CD14-positive monocyte (primary cell): ENCODE results near the gene NLGN1. TPM values are rescaled to one million over a fixed set of nuclear protein-coding genes. Genes with fewer than 3 reads are reported as not detected.

Experiments
- DNase-seq, 3 donors: peaks; one replicate each; pipeline ENCODE4 v3.0.0-alpha.2; 2011 to 2022
- H2AFZ ChIP-seq: 2 replicates; pipeline ENCODE4 v1.6.0; 2012; ENCODE audit warnings: mild to moderate bottlenecking, low read depth, low read length, inconsistent platforms; ENCODE audit not compliant: insufficient read depth, poor library complexity, severe bottlenecking
- H3K27ac ChIP-seq, 2 donors: 1 replicate in 1 of 2; 2 replicates in 1 of 2; pipeline ENCODE4 v1.5.1; 2012 to 2013; ENCODE audit warnings: low read length in 2 of 2, control low read depth in 1 of 2, inconsistent platforms in 1 of 2, low read depth in 1 of 2, mild to moderate bottlenecking in 1 of 2
- H3K27me3 ChIP-seq, 2 donors: one replicate each; pipeline versions ENCODE4 v1.6.0 to v1.6.1; 2011 to 2013; ENCODE audit warnings: low read length in 2 of 2; ENCODE audit not compliant: control insufficient read depth in 2 of 2, insufficient read depth in 2 of 2
- H3K36me3 ChIP-seq, 2 donors: replicated peaks in 1 of 2; 1 replicate in 1 of 2; 2 replicates in 1 of 2; pipeline versions ENCODE4 v1.5.1 to v1.6.1; 2012 to 2013; ENCODE audit warnings: low read length in 2 of 2, control low read depth in 1 of 2, inconsistent platforms in 1 of 2, mild to moderate bottlenecking in 1 of 2; ENCODE audit not compliant: insufficient read depth in 2 of 2, control insufficient read depth in 1 of 2
- H3K4me1 ChIP-seq, 2 donors: 1 replicate in 1 of 2; 2 replicates in 1 of 2; pipeline versions ENCODE4 v1.5.1 to v1.6.1; 2012 to 2013; ENCODE audit warnings: low read length in 2 of 2, control low read depth in 1 of 2, inconsistent platforms in 1 of 2, mild to moderate bottlenecking in 1 of 2, moderate library complexity in 1 of 2; ENCODE audit not compliant: insufficient read depth in 2 of 2, control insufficient read depth in 1 of 2
- H3K4me2 ChIP-seq: replicated peaks from 2 replicates; pipeline ENCODE3; 2012; ENCODE audit warnings: low read length, moderate library complexity, mild to moderate bottlenecking; ENCODE audit not compliant: poor library complexity, severe bottlenecking; ENCODE audit errors: extremely low read depth
- H3K4me3 ChIP-seq, 3 experiments: fragments of 200-600 bp in 1 of 3; sonication (generic) in 1 of 3; replicated peaks in 1 of 3; 1 replicate in 2 of 3; 2 replicates in 1 of 3; pipeline ENCODE4 v1.5.1; 2011 to 2013; ENCODE audit warnings: low read length in 3 of 3, mild to moderate bottlenecking in 3 of 3, control low read depth in 2 of 3, low read depth in 2 of 3, inconsistent platforms in 1 of 3, moderate library complexity in 1 of 3
- H3K79me2 ChIP-seq: 2 replicates; pipeline ENCODE4 v1.6.0; 2012; ENCODE audit warnings: mild to moderate bottlenecking, control low read depth, inconsistent platforms, low read length, moderate library complexity; ENCODE audit not compliant: insufficient read depth
- H3K9ac ChIP-seq: 2 replicates; pipeline ENCODE4 v1.6.0; 2017; ENCODE audit warnings: low read length, mild to moderate bottlenecking; ENCODE audit not compliant: insufficient read depth, poor library complexity, severe bottlenecking
- H3K9me3 ChIP-seq, 2 donors: replicated peaks in 1 of 2; 1 replicate in 1 of 2; 2 replicates in 1 of 2; pipeline versions ENCODE4 v1.5.1 to v1.6.1; 2012 to 2013; ENCODE audit warnings: low read length in 2 of 2, control low read depth in 1 of 2; ENCODE audit not compliant: control insufficient read depth in 1 of 2, insufficient read depth in 1 of 2
- H4K20me1 ChIP-seq: 2 replicates; pipeline ENCODE4 v1.6.0; 2012; ENCODE audit warnings: mild to moderate bottlenecking, low read length, control low read depth, moderate library complexity; ENCODE audit not compliant: insufficient read depth
- H3K27ac Mint-ChIP-seq, 7 donors: one replicate each; pipeline ENCODE4 v1.8.0; 2020; ENCODE audit warnings: mild to moderate bottlenecking in 7 of 7, mixed read lengths in 7 of 7, moderate library complexity in 6 of 7, inconsistent platforms in 2 of 7
- H3K27me3 Mint-ChIP-seq, 3 donors: one replicate each; pipeline ENCODE4 v1.8.0; 2021 to 2022; ENCODE audit warnings: low read depth in 3 of 3, mild to moderate bottlenecking in 3 of 3, mixed read lengths in 3 of 3, moderate library complexity in 3 of 3, inconsistent platforms in 1 of 3
- H3K36me3 Mint-ChIP-seq, 2 donors: one replicate each; pipeline ENCODE4 v1.8.0; 2020; ENCODE audit warnings: mixed read lengths in 2 of 2, inconsistent platforms in 1 of 2, mild to moderate bottlenecking in 1 of 2
- H3K4me1 Mint-ChIP-seq: one replicate; pipeline ENCODE4 v1.8.0; 2020; ENCODE audit warnings: mild to moderate bottlenecking, mixed read lengths
- H3K4me3 Mint-ChIP-seq, 2 donors: one replicate each; pipeline ENCODE4 v1.8.0; 2020; ENCODE audit warnings: mild to moderate bottlenecking in 2 of 2, mixed read lengths in 2 of 2, moderate library complexity in 1 of 2
- H3K9me3 Mint-ChIP-seq, 7 donors: one replicate each; pipeline ENCODE4 v1.8.0; 2020 to 2022; ENCODE audit warnings: mixed read lengths in 7 of 7, mild to moderate bottlenecking in 6 of 7, moderate library complexity in 6 of 7, inconsistent platforms in 2 of 7
- WGBS: methylation state at CpG from one replicate; pipeline ENCODE4 v1.1.5; 2013; ENCODE audit warnings: missing lambda C conversion rate; ENCODE audit not compliant: insufficient coverage; 5-methylcytosine and 5-hydroxymethylcytosine counted together
- intact Hi-C, 2 donors: fragments of 100-400 bp; cut with micrococcal nuclease; formaldehyde crosslinking; loops; one replicate each; pipeline versions ENCODE4 v1.15.0 to v1.15.1; 2023
- polyA plus RNA-seq, 3 donors: library from polyadenylated mRNA; depleted of rRNA in 1 of 3; unstranded in 2 of 3; stranded (reverse) in 1 of 3; fragments of 300-500 nt in 2 of 3; fragments of >200 nt in 1 of 3; fragmentation: Illumina TruSeq in 2 of 3; gene quantifications; 1 replicate in 2 of 3; 2 replicates in 1 of 3; pipeline ENCODE4 v1.2.3, GENCODE V29; 2012 to 2021
- TF ChIP-seq, protein P1 (sequence below): fragments of 200-600 bp; IDR thresholded peaks from one replicate; pipeline ENCODE4 v1.8.0; 2022; ENCODE audit warnings: antibody characterized with exemption, mild to moderate bottlenecking

NLGN1 gene
- polyA plus RNA-seq, 3 donors = not detected

DNA sequence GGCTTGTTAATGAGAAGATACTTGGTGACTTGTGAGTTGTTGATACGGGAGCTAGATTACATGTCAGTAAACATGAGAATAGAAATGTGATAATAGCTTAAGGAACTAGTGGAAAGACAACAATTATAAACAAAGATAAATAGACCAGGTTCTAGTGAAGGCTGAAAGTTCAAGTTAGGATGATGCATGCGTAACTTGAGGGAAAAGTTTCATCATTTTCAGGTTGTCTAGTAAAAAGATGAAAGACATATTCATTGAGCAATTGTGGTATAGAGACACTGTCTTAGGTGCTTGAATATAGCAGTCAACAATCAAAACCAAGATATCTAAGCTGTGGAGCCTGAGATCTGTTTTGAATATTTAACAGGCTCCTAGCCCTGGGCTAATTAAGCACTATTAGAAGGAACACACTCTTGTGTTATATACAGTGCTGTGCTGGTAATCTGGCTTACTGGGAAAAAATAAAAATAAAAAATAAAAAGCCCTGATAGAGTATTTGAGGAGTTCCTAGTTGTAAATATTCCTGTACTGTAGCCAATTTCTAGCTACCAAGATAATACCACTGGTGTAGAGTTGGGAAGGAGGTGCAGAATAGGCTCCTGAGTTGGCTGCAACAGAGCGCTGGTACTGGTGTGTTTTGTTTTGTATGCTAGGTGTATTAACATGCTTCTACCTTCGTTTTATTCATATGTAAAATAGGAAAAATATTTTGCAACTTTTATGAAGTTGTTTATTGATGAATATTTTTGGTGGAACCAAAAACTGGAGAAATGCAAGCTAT is 68.5 kb downstream of the NLGN1 start:
- H3K4me2 ChIP-seq = no peak overlapping the region
- Mint-ChIP-seq H3K4me1 (no peaks in the 10 kb centered on the region), H3K36me3 (no peaks in the 10 kb centered on the region), H3K27me3 (no peaks in the 10 kb centered on the region), H3K4me3 (no peak overlapping the region), H3K9me3 (peaks cover 0 to 3% (median 0%) of the 10 kb centered on the region in 7 donors), H3K27ac (no peak overlapping the region)
- H3K27ac ChIP-seq = no peak overlapping the region
- WGBS = no CpG with 5 or more reads among the region's 4 CpGs
- H3K79me2 ChIP-seq = no peaks in the 10 kb centered on the region
- H3K4me3 ChIP-seq = no peak overlapping the region
- H3K9ac ChIP-seq = no peak overlapping the region
- TF ChIP-seq, protein P1, sequence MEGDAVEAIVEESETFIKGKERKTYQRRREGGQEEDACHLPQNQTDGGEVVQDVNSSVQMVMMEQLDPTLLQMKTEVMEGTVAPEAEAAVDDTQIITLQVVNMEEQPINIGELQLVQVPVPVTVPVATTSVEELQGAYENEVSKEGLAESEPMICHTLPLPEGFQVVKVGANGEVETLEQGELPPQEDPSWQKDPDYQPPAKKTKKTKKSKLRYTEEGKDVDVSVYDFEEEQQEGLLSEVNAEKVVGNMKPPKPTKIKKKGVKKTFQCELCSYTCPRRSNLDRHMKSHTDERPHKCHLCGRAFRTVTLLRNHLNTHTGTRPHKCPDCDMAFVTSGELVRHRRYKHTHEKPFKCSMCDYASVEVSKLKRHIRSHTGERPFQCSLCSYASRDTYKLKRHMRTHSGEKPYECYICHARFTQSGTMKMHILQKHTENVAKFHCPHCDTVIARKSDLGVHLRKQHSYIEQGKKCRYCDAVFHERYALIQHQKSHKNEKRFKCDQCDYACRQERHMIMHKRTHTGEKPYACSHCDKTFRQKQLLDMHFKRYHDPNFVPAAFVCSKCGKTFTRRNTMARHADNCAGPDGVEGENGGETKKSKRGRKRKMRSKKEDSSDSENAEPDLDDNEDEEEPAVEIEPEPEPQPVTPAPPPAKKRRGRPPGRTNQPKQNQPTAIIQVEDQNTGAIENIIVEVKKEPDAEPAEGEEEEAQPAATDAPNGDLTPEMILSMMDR = no peak
- no peak overlapping the region for H2AFZ ChIP-seq
- no peaks in the 10 kb centered on the region for H3K9me3 ChIP-seq
- no peaks in the 10 kb centered on the region for H3K27me3 ChIP-seq
- H3K4me1 ChIP-seq = no peaks in the 10 kb centered on the region
- H4K20me1 ChIP-seq = no peaks in the 10 kb centered on the region
- intact Hi-C loops = no loop called here
- no peak for DNase-seq
- H3K36me3 ChIP-seq = no peaks in the 10 kb centered on the region

DNA sequence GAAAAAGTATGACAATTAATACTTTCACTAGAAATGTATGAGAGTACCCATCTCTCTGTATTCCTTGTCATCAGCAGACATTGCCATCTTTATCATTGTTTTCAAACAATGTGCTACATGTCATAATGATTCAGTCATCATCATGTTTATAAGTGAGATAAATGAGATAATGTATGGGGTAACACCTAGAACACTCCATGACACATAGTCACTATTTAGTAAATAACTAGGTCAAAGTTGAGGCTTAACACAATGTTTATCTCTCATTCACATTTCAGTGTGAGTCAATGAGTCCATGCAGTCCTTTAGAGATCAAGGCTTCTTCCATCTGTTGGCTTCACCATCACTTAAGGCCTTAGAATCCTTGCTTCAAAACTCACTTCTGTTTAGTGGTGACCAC is 70.0 kb downstream of the NLGN1 start:
- no peak overlapping the region for H3K27ac ChIP-seq
- Mint-ChIP-seq H3K27me3 (no peaks in the 10 kb centered on the region), H3K36me3 (no peaks in the 10 kb centered on the region), H3K4me3 (no peak overlapping the region), H3K27ac (no peak overlapping the region), H3K9me3 (peaks cover 0 to 3% (median 0%) of the 10 kb centered on the region in 7 donors), H3K4me1 (no peaks in the 10 kb centered on the region)
- no peak overlapping the region for H3K4me2 ChIP-seq
- no peak overlapping the region for H3K9ac ChIP-seq
- H3K9me3 ChIP-seq = no peaks in the 10 kb centered on the region
- H3K4me1 ChIP-seq = no peaks in the 10 kb centered on the region
- no peak overlapping the region for H2AFZ ChIP-seq
- H4K20me1 ChIP-seq = no peaks in the 10 kb centered on the region
- H3K36me3 ChIP-seq = no peaks in the 10 kb centered on the region
- H3K79me2 ChIP-seq = no peaks in the 10 kb centered on the region
- intact Hi-C loops = no loop called here
- TF ChIP-seq, protein P1 = no peak
- no peaks in the 10 kb centered on the region for H3K27me3 ChIP-seq
- no peak for DNase-seq
- no peak overlapping the region for H3K4me3 ChIP-seq
